ENCODE measurements around the gene DYNC2H1.
A peak's percentile ranks its signal among the peaks of the same experiment; 100 is the strongest.
"Not testable (repeated sequence)": the region's sequence is repeated elsewhere in the genome, so short reads cannot be mapped to it uniquely, and the experiment has no call there.

DYNC2H1 gene

DNA sequence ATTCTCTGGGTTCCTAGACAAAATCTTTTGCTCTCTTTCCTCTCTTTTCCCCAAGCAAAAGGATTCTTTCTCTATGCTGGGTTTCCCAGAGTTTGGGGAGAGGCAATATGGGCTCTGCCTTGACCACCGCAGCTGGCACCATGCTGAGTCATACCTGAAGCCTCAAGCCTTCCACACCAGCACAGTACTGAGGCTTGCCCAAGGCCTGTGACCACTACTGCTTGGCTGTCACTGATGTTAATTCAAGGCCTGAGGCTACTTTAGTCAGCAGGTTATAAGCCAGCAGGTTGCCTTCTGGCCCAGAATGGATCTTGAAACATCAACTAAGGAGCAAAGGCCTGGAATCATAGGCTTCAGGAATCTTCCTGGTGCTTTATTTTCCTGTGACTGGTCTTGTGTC, 185.3 kb downstream of the DYNC2H1 start:
- no peak for DNase-seq

DNA sequence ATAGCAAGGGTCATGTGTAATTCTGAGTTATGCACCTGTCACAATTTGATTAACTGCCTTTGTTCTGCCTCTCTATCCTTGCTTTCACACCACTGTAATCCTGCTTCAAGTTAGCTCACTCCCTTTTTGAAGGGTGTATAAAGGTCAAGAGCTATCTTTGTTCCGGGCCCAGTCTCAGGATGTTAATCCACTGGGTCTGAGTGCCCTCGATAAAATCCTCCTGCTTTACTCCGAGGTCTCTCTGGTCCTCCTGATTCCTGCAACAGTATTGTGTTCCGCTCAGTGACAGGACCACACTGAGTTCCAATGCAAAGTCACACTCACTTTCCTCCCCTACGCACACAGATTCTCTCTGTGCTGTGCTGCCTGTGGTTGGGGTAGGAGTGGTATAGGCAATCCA, 186.5 kb downstream of the DYNC2H1 start:
- DNase-seq = no peak

DNA sequence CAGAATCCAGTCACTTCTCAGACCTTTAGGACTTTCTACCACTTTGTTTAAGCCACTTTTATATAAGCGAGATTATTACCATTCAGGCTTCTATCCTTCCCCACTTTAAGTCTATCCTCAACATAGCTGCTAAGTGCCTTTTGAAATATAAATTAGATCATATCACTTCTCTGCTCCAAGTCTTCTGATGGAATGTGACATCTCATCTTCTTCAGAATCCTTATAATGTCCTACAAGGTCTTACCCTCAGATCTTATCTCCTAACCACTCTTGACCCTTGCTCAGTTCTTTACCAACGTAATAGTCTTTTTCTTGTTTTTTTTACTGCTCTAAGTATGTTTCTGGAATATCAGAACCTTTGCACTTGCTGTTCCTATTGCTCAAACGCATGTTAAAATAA, 188.7 kb downstream of the DYNC2H1 start:
- DNase-seq = no peak

DNA sequence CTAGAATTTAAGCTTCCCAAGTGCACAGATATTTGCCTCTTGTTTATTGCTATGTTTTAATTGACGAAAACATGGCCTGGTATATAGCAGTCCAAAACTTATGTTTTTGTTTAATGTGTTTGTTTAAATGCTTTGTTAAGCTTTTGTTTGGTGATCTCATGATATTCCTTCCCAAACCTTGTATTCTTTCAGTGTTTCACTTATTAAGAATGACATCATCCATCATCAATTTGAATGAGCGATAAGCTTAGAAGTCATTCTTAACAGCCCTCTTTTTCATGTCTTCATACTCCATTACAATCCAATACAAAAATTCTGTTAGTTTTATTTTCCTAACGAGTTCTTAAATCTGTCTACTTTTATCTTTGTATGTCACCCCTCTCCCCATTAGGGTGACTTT, 206.0 kb downstream of the DYNC2H1 start:
- DNase-seq = no peak

DNA sequence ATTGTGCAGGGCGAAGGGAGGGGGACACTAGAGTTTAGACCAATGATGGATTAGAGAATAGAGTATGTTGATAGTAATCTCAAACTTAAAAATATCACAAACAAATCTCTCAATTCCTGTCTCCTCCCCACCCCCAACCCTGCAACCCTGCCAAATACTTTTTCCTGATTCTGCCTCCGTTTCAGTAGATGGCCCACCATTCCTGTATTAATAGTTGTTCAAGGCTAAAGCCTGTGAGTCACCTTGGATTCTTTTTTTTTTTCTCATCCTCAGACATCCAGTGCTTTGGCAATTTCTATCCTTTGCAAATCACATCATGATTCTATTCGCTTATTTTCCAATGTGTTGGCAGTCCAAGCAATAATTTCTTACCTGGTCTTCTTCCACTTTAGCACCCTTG, 207.9 kb downstream of the DYNC2H1 start:
- no peak for DNase-seq

DNA sequence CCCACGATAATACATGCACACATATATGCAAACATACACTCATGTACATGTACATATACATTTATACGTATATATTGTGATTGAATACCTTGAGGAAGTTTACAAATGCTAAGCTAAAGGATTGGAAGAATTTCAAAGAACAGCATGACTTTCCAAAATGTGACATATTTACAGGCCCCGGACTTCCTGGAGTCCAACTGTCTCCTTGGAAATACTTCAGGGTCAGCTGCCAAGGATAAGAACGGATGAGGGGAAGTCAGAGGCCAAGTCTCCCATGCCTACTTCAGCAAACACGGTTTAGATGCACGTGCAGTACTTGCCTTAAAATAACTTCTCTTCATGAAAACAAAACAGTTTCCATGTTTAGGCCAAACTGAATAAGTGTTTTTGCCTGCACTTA, 213.6 kb downstream of the DYNC2H1 start:
- DNase-seq = peak in 1 of 14 donors; percentile 29

DNA sequence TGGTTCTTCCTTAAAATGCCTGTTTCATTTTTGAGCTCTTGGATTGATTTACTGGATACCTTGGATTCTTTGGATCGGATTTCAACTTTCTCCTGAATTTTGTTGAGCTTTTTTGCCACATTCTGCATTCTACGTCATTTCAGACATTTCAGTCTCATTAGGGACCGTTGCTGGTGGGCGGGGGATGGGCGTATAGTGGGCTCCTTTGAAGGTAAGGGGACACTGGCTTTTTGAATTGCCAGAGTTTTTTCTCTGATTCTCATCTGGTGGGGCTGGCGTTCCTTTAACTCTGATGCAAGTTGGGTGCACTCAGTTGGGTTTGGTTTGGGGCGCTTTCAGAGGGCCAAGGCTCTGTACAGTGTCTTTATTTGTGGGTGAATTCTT, 216.5 kb downstream of the DYNC2H1 start:
- no peak for DNase-seq

DNA sequence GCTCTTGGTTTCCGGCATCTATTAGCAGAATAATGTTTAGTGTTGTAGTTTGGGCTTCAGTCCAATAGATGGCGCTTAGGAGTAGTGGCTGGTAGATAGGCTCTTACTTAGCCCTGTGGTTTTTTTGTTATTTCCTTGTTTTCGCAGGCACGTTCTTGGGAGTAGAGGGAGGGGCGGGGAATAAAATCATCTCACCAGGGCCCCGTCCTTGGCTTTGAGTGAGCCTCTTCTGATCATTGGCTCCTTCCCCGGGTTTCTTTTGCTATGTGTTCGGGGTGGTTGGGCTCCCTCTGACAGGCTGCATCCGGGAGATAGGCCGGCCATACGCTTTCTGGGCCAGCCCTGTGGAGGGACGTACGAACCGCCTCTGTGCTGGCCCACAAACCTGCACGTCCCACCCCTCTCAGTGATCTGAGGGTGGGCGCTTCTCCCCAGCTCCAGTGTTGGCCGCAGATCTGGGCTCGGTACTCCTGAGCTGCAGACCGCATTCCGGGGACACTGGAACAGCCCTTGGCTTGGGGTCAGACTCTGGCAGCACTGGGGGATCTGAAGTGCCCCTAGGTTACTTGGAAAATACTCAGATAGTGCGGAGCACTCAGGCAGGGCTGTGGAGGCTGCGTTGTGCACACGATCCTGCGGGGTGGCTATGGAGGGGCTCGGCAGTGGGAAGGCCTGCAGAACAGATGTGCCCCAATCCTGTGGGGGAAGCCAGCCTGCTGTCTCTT, 217.0 kb downstream of the DYNC2H1 start:
- DNase-seq = peak in 3 of 14 donors; percentile 2 to 23 (median 4)

DNA sequence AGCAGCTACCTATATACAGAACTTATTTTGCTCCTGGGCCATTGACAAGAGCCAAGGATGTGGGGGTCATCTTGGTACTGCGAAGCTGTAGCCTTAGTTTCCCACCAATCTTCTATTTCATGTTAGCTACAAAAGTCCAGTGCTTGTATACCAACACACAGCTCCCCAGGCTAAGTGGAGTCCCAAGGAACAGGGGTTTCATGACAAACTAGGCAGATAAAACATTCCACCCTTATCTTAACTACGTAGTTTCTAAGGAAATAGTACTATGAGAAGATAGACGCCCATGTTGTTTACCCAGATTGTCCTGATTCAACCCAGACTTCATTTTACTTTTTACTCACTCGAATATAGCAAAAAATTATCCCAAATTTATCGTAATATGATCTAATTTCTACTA, 218.5 kb downstream of the DYNC2H1 start:
- no peak for DNase-seq

DNA sequence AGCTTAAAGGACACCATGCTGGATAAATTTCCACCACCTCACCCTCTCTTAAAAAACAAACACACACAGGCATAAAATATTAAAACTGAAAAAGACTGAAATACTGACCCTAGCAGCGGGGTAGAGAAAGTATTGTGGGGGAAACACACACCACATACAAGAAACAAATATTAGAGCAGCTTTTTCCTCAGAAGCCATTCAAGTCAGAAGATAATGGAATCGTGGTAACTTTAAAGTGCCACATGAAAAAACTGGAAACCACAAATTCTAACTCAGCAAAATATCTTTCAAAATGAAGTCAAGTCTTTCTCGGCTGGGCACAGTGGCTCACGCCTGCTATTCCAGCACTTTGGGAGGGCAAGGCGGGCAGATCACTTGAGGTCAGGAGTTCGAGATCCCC, 223.2 kb downstream of the DYNC2H1 start:
- no peak for DNase-seq

DNA sequence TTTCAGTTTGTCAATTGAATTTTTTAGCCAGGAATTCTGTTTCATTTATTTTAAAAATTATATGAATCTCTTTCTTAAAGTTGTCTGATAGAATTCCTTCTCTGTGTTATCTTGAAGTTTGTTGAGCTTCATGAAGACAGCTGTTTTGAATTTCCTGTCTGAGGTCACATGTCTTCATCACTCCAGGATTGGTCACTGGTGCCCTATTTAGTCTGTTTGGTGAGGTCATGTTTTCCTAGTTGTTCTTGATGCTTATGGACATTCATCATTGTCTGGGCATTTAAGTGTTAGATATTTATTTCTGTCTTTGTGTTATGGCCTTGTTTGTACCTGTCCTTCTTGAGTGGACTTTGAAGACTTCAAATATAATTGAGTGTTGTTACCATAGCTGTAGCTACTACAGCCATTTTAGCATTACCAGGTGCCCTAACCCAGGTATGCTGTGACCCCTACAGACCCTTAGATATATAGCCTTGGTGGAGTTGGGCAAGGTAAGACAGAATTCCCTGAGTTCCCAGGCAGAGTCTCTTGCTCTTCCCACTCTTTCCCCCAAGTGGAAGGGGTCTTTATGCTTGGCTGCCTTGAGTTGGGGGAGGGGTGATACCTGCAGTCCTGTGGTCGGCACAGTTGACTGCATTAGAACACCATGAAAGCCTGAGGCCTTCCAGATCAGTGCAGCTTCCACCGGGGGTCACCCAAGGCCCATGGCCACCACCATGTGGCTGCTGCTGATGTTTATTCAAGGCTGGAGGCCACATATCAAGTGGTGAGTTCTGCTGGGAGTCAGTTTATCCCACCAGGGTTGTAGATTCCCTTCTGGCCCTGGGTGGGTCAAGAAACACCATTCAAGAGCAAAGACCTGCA, 229.6 kb downstream of the DYNC2H1 start:
- no peak for DNase-seq

DNA sequence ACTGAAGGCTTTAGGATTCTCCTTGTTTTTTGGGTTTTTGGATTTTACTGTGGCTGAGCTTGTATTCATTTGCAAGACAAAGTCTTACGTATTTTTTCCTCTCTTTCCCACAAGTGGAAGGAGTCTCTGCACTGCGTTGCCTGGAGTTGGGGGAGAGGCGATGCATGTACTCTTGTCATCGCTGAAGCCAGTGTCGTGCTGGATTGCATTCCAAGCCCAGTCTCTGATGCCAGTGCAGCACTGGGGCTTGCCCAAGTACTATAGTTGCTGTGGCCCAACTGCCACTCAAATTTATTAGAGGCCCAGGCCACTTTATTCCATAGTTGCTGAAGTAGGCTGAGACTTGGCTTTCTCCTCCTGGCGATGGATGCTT, 230.2 kb downstream of the DYNC2H1 start:
- peak in 1 of 14 donors; percentile 1 for DNase-seq

DNA sequence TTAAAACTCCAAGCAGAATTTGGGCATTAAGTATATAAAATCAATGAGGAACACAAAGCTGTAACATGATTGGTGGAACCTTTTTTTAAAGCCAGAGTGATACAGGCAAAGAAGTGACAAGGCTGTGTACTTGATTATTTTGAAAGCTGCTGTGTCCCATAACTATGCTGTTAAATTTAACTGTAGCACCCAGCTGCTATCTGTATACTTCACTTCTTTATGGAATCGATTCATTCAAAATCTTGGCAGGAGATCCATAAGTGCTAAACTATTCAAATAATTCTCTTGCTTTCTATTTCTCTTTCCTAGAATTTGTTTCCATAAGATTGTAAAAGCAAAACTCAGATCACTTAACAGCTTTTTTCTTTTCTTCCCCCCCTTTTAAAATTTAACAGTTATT, 231.7 kb downstream of the DYNC2H1 start:
- DNase-seq = no peak

DNA sequence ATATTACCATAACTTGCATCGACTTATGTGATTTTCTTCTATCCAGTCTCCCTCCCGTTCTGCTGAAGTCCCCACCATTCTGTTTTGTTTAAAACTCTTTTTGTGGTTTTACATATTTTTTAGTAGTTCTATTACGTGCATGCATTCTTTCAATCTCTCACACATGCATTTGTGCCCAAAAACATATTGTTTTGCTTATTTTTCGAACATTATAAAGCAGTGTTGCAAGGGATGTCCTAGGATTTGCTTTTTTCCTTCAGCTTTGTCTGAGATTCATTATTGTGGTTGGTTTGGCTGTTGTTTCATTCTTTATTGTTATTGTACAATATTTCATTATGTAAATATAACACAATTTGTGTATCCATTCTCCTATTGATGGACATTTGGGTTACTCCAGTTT, 235.7 kb downstream of the DYNC2H1 start:
- no peak for DNase-seq

DNA sequence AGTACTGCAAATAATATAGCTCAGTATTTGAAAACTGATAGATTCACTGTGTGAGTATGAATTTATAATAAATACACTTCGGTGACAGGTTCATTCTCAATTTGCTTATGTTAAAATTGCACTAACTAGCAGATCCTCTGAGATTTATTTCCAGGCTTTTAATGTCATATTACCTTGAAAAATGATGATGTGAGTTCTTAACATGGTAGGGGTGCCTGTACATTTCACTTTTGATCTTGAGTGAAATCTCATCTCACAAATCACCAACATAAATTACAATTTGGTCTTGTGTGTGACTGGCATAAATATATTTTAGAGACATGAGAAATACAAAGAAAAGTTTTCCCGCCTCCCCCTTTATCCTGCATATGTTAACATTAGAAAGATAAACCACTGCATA, 240.4 kb downstream of the DYNC2H1 start:
- no peak for DNase-seq

DNA sequence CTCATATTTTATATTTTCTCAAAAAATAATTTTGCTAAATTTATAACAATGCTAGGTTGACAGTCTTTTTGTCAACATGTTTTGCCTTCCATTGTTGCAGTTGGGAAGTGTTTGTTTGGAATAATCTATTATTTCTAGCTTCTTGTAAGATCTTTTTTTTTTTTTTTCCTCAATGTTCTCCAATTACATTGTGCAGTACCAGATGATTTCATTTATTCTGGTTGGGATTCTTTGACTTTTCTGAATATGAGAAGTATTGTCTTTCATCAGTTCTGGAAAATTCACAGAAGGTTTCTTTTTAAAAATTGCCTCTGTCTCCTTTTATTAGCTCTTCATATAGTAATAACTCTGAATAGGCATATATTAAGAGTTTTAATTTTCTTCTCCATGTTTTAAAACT, 245.4 kb downstream of the DYNC2H1 start:
- DNase-seq = no peak

DNA sequence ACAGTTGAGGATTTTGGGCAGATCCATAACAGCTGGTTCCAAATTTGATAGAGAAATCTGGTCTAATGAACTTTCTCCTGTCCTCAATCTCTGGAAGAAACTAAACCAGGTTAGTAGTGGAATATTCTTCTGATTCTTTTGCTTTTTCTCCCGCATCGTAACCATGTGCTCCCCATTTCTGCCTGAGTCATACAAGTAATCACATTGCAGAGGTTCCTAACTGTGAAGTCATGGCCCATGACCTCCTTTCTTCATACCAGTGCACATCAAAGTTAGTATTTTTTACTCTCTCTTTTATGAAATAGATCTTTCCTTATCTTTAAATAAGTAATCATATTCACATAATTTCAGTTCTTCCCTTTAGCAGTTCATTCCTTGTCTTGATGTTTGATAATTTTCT, 249.0 kb downstream of the DYNC2H1 start:
- no peak for DNase-seq

DNA sequence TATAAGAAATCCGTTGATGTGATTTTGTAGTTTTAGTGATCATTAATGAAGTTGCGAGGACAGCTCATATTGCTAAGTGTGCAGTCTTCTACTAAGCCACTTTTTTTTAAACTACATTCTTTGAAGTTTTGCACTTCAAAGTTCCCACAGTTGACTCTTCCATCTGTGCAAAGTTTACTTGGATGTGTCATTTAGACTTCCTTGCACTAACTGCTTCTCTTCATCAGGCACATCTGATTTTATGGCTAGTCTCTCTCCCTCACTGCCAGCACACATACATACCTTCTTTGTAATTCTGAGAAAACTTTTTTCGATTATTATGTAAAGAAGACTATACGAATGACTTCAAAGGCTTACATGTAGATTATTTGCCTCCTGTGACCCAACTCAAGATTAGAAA, 250.0 kb downstream of the DYNC2H1 start:
- DNase-seq = no peak

DNA sequence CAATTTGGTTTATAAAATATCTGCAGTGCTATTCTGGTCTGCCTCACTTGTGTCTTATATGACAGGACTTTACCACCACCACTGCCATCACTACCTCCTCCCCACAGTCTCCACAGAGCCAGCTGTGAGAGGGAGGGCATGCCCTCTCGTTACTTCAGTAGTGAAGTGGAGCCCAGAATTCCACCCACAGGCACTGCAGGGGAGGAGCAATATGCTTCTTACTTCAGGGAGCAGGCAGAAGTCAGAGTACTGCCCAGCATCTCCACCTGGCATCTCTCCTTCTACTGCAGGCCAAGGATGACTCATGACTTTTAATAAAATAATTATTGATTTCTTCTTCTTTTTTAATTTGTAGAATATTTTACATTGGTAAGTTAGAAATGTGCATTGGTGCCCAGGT, 255.5 kb downstream of the DYNC2H1 start:
- DNase-seq = no peak

DNA sequence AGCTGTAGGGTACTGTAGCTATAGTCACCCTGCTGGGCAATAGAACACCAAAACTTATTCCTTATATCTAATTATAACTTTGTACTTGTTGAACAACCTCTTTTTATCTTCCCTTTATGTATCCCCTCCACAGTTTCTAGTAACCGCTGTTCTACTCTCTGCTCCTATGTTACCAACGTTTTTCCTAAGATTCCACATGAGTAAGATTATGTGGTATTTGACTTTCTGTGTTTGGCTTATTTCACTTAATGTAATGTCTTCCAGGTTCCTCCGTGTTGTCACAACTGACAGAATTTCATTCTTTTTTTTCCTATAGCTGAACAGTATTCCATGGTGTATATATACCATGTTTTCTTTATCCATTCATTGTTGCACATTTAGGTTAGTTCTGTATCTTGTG, 258.4 kb downstream of the DYNC2H1 start:
- DNase-seq = no peak

DNA sequence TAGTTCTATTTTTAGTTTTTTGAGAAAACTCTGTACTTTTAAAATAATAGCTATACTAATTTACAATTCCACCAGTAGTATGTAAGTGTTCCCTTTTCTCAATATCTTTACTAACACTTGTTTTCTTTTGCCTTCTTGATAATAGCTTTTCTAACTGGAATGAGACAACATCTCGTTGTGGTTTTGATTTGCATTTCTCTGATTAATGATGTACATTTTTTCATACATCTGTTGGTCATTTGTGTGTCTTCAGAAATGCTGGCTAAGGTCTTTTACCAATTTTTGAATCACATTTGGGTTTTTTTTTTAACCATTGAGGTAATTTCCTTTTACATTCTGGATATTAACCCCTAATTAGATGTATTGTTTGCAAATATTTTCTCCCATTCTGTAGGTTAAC, 258.9 kb downstream of the DYNC2H1 start:
- no peak for DNase-seq

DNA sequence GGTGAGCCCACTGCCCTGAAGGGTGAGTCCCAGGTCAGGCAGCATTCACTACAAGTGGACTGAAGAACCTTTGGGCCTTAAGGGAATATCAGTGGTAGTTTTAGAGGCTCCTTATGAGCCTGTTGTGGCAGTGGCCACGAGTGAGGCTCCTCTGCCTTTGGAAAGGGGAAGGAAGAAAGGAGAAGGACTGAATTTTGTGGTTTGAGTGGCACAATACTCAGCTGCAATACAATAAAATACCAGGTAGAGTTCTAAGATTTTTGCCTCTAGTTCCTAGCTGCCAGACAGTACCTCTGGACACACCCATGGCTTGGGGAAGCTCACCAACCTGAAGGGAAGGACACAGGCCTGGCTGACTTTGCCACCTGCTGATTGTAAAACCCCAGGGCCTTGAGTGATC, 260.9 kb downstream of the DYNC2H1 start:
- DNase-seq = no peak

DNA sequence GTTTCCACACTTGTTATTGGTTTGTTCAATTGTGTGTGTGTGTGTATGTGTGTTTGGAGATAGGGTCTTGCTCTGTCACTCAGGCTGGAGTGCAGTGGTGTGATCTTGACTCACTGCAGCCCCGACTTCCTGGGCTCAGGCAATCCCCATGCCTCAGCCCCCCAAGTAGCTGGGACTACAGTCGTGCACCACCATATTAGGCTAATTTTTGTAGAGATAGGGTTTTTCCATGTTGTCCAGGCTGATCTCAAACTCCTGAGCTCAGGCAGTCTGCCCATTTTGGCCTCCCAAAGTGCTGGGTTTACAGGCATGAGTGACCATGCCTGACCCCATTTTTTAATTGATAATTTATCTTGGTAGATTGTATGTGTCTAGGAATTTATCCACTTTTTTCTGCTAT, 263.7 kb downstream of the DYNC2H1 start:
- no peak for DNase-seq

DNA sequence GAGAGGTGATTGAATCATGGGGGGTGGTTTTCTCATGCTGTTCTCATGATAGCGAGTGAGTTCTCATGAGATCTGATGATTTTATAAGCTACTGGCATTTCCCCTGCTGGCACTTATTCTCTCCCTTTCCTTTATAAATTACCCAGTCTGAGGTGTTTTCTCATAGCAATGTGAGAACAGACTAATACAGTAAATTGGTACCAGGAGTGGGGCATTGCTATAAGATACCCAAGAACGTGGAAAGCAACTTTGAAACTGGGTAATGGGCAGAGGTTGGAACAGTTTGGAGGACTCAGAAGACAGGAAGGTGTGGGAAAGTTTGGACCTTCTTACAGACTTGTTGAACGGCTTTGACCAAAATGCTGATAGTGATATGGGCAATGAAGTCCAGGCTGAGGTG, 265.0 kb downstream of the DYNC2H1 start:
- not testable (repeated sequence) for DNase-seq

All from C1 segment of cervical spinal cord (tissue), 14 donors.